Stimulated activated naive CD8-positive, alpha-beta T cell treated with anti-CD3 and anti-CD28 coated beads, Interleukin-15, amount 100 ng/mL, for 72 hours (primary cell): ENCODE data around the gene PSRC1.

Experiments used
- ATAC-seq: fragments of 150-1000 bp; cut with Tn5 transposase; 2 replicates; pipeline ENCODE4 v1.10.0; 2021; ENCODE audit warnings: mild to moderate bottlenecking, moderate library complexity
- DNase-seq, 2 donors: peaks; one replicate each; pipeline ENCODE4 v3.0.0; 2021 to 2022
- H3K27ac Mint-ChIP-seq, 2 donors: one replicate each; pipeline ENCODE4 v1.8.0; 2022; ENCODE audit warnings: mild to moderate bottlenecking in 2 of 2, mixed read lengths in 2 of 2, moderate library complexity in 2 of 2
- H3K27me3 Mint-ChIP-seq: one replicate; pipeline ENCODE4 v1.8.0; 2022; ENCODE audit warnings: mixed read lengths
- H3K4me1 Mint-ChIP-seq: one replicate; pipeline ENCODE4 v1.8.0; 2022; ENCODE audit warnings: mild to moderate bottlenecking, mixed read lengths
- H3K4me3 Mint-ChIP-seq, 2 donors: one replicate each; pipeline ENCODE4 v1.8.0; 2022; ENCODE audit warnings: mild to moderate bottlenecking in 2 of 2, mixed read lengths in 2 of 2, moderate library complexity in 1 of 2
- H3K9me3 Mint-ChIP-seq, 2 donors: one replicate each; pipeline ENCODE4 v1.8.0; 2022; ENCODE audit warnings: mixed read lengths in 2 of 2

Gene PSRC1

DNA sequence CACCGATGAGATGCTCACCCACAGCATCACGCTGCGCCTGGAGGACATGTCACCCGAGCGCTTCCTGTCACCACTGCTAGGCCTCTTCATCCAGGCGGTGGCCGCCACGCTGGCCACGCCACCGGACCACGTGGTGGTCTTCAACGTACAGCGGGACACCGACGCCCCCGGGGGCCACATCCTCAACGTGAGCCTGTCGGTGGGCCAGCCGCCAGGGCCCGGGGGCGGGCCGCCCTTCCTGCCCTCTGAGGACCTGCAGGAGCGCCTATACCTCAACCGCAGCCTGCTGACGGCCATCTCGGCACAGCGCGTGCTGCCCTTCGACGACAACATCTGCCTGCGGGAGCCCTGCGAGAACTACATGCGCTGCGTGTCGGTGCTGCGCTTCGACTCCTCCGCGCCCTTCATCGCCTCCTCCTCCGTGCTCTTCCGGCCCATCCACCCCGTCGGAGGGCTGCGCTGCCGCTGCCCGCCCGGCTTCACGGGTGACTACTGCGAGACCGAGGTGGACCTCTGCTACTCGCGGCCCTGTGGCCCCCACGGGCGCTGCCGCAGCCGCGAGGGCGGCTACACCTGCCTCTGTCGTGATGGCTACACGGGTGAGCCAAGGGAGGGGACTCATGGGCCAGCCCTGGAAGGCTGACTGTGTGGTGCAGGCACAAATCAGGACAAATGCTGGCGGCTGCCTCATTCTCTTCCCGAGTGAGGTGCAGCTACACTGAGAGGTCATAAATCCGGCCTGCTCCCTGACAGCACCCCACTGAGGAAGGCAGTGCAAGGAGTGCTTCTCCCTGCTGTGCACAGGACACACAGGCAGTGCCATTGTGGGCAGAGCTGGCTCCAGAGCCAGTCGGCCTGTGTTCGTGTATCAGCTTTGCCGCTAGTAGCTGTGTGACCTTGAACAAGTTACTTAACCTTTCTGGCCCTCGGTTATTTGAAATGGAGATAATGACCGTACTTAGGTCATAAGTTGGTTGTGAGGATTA is 24.2 kb downstream of the PSRC1 start:
- no peaks in the 10 kb centered on the region for H3K27me3 Mint-ChIP-seq

DNA sequence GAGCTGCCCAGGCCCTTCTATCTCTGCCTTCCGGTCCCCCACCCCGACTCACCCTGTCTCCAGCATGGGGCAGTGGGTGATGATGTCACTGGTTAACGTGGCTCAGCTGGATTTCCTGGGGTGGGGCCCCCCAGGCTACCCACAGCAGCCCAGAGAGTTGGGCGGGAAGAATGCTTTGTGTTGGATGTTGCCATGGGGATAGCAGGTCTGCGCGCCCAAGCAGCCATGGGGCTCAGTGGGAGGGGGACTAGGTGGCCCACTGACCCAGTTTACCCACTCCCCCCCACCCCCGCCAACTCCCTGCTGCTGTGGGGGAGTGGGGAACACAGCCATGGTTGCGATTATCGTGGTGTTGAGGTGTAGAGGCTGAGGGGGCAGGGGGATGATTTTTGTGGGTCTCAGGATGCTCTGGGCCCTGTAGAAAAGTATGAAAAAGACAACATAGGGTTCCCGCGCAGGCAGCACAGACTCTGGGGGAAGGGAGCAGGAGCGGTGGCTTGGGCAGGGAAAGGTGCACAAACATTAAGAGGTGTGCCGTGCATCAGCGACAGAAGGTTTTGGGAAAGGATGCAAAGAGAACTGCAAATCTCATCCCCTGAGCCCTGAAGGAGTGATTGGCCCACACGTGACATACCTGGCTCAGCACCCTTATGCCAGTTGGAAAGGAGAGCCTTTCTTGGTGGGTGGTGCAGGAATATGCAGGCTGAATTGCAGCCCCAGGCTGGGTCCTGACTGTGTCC is 25.1 kb downstream of the PSRC1 start:
- Mint-ChIP-seq H3K27me3 (no peaks in the 10 kb centered on the region), H3K4me3 (no peak overlapping the region), H3K4me1 (peaks cover 21% of the 10 kb centered on the region), H3K27ac (no peak overlapping the region), H3K9me3 (no peaks in the 10 kb centered on the region)
- ATAC-seq (no peak), DNase-seq (no peak)

More for the DNA sequence above, 24.2 kb downstream of the PSRC1 start:
- Mint-ChIP-seq H3K27ac (no peak overlapping the region), H3K4me1 (peaks cover 24% of the 10 kb centered on the region), H3K9me3 (no peaks in the 10 kb centered on the region), H3K4me3 (no peak overlapping the region)
- no peak for DNase-seq
- no peak for ATAC-seq

DNA sequence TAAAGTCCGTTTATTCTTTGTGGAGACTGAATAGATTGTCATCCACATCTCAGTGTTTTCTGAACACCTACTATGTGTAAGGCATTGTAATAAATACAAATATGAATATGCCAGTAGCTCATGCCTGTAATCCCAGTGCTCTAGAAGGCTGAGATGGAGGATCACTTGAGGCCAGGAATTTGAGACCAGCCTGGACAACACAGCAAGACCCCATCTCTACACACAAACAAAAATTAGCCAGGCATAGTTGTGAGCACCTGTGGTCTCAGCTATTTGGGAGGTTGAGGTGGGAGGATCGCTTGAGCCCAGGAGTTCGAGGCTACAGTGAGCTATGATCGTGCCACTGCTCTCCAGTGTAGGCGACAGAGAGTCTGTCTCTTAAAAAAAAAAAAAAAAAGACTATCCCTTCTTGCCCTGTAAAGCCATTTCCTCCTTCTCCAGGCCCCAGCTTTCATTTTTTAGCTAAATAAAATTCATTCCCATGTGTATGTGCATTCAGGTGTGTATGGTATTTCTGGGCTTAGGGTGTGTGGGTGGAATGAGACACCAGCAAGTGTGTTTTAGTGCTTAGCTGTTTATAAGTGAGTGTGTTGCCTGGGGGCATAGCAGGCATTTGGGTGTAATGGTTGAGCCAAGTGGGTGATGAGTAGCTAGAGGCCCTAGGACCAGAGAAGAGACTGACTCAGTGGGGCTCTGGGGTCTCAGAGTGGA is 25.8 kb downstream of the PSRC1 start:
- Mint-ChIP-seq H3K4me1 (peaks cover 21% of the 10 kb centered on the region), H3K27me3 (no peaks in the 10 kb centered on the region), H3K4me3 (no peak overlapping the region), H3K9me3 (no peaks in the 10 kb centered on the region), H3K27ac (no peak overlapping the region)
- ATAC-seq (no peak), DNase-seq (no peak)

DNA sequence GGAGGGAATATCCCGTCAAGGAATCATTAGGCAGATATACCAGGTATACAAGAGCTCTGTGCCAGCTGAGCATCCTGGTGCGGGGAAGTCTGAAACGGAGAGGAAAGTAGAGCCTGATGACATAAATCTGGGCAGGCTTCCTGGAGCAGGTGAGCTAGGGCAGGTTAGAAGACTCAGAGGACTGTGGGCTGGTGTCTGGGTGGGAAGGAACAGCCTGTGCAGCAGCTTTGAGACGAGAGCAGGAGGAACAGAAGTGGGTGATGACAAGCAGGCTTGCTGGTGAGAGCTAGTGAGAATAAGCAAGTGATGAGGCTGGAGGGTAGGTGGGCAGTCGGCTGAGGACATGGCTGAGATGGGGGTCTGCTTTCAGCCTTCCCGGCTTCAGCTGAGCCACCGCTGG is 26.9 kb downstream of the PSRC1 start:
- Mint-ChIP-seq H3K4me1 (peaks cover 27% of the 10 kb centered on the region), H3K4me3 (no peak overlapping the region), H3K27me3 (peaks cover 2% of the 10 kb centered on the region), H3K27ac (no peak overlapping the region), H3K9me3 (no peaks in the 10 kb centered on the region)
- no peak for ATAC-seq
- no peak for DNase-seq

DNA sequence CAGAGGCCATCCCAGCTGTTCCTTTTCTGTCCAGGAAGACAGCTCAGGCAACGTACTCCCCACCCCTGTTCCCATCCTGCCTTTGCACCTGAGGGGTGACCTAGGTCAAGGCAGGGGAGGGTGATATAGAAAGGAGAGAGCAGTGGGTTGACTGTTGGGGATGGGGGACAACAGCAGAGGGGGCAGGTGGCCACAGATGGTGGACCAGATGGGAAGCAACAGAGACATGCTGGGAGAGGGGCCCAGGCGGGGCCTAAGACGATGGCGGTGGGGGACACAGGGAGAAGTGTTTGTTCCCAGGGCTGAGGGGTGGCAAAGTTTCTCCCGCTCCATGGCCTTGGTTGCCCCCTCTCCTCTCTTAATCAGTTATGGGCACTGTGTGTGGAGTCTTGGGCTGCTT is 27.3 kb downstream of the PSRC1 start:
- ATAC-seq (no peak), DNase-seq (no peak)
- H3K27me3 Mint-ChIP-seq: peaks cover 6% of the 10 kb centered on the region
- no peak overlapping the region for H3K4me3 Mint-ChIP-seq
- peaks cover 31% of the 10 kb centered on the region for H3K4me1 Mint-ChIP-seq
- H3K9me3 Mint-ChIP-seq: no peaks in the 10 kb centered on the region
- H3K27ac Mint-ChIP-seq: peak overlapping the region in 1 of 2 donors; percentile 74

DNA sequence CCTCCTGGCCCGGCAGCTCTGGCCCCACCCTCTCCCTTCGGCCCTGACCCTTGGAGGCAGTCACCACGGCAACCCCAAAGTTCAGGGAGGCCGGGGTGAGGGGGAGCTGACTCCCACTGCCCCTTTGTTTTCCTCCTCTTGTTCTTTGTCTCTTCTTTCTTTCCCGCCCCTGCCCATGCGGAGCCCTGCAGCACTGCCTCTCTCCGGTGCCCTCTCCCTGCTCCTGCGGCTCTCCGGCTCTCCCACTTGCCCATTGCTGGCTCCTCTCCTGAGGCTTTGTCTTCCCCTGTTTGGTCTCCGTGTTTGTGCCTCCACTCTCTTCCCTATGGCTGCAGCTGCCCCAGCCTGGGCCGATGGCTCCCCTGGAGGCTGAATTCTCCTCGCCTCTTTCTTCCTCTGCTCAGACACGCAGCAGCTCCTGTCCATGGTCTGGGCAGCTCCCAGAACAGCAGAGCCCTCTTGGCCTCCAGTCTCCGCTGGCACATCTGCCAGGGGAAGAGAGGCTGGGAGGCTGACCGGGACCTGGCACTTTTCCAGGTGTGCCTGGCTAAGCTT is 27.8 kb downstream of the PSRC1 start:
- Mint-ChIP-seq H3K27me3 (peaks cover 11% of the 10 kb centered on the region), H3K4me3 (no peak overlapping the region), H3K4me1 (peaks cover 36% of the 10 kb centered on the region), H3K9me3 (no peaks in the 10 kb centered on the region), H3K27ac (no peak overlapping the region)
- no peak for ATAC-seq
- DNase-seq: no peak

DNA sequence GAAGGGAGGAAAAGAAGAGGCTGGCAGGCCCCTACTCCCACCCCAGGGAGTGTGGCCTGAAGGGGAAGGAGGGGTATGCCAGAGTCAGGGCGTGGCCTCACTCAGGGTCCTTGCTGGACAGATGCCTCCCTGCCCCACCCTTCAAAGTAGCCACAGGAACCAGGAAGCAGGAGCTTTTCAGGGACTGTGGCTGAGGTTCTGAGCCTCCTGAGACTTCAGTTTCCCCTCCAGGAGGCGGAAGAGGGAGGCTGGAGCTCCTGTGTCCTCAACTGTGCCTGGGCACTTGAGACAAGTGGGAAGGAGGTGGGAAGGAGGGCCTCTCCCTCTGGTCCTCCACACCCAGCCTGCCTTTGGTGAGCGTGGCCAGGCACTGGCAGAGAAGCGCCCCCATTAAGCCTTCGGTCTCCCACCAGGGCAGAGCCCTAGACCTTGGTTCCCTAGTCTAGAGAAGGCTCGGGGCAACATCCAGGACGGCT is 28.3 kb downstream of the PSRC1 start:
- no peak for ATAC-seq
- no peak for DNase-seq
- Mint-ChIP-seq H3K9me3 (no peaks in the 10 kb centered on the region), H3K4me3 (no peak overlapping the region), H3K4me1 (peaks cover 37% of the 10 kb centered on the region), H3K27me3 (peaks cover 12% of the 10 kb centered on the region), H3K27ac (no peak overlapping the region)

DNA sequence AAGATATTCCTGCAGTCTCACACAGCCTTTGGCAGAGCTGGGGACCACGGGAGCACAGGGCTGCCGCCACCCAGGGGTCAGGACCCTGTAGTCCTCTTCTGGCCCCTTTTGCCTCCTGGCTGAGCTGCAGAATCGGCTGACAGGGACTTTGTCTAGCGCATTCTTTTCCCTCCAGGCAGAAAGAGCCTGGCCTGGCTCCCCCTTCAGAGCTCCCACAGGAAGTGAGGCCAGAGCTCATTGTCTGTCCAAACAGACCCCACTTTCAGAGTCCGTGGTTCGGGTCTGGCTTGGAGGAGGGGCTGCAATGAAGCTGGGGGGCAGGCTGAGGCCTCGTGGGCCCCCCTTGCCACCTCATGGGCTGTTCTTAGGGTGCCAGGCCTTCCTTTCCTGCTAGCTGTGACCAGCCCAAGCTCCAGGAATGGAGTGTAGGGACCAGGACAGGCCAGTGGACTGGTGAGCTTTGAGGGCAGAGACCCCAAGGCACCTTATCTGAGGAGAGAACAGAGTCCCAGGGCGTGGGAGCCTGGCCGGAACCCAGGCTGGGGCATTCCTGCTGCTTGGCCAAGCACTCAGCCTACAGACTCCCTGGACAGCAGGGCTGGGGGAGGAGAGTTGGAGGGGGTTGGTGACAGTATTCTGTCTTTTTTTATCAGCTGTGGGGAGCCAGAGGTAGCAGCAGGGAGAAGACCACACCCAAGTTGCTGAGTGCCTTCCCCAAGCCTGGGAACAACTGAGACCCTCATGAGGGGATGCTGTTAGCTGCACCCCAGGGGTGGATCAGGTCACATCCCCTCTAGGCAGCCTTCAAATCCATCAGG is 28.9 kb downstream of the PSRC1 start:
- Mint-ChIP-seq H3K27me3 (peaks cover 12% of the 10 kb centered on the region), H3K27ac (peak overlapping the region; percentile 57 to 64), H3K4me1 (peaks cover 40% of the 10 kb centered on the region), H3K9me3 (no peaks in the 10 kb centered on the region), H3K4me3 (no peak overlapping the region)
- no peak for ATAC-seq
- no peak for DNase-seq

DNA sequence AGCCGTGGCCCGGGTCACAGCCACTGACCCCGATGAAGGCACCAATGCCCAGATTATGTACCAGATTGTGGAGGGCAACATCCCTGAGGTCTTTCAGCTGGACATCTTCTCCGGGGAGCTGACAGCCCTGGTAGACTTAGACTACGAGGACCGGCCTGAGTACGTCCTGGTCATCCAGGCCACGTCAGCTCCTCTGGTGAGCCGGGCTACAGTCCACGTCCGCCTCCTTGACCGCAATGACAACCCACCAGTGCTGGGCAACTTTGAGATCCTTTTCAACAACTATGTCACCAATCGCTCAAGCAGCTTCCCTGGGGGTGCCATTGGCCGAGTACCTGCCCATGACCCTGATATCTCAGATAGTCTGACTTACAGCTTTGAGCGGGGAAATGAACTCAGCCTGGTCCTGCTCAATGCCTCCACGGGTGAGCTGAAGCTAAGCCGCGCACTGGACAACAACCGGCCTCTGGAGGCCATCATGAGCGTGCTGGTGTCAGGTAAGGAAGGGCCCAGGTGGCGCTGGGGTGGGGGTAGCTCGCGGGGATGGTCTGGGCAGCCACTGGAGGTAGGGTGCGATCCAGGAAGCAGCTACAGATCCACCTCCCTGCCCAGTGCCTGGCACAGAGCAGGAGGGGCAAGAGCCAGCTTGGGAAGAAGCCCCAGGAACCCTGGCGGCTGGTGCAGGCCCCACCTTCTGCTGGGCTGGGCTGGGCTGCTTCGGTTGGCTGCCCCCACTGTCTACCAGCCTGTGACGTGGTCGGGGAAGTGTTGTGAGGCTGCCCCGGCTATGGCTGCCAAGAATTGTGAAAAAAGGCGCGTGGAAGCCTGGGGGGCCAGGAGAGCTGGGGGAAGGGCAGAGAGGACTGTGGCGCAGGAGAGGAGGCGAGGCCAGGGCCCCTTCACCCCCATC is 29.8 kb downstream of the PSRC1 start:
- peaks cover 44% of the 10 kb centered on the region for H3K4me1 Mint-ChIP-seq
- no peak overlapping the region for H3K27ac Mint-ChIP-seq
- H3K27me3 Mint-ChIP-seq: peaks cover 13% of the 10 kb centered on the region
- ATAC-seq (no peak), DNase-seq (no peak)
- H3K4me3 Mint-ChIP-seq: no peak overlapping the region
- no peaks in the 10 kb centered on the region for H3K9me3 Mint-ChIP-seq

DNA sequence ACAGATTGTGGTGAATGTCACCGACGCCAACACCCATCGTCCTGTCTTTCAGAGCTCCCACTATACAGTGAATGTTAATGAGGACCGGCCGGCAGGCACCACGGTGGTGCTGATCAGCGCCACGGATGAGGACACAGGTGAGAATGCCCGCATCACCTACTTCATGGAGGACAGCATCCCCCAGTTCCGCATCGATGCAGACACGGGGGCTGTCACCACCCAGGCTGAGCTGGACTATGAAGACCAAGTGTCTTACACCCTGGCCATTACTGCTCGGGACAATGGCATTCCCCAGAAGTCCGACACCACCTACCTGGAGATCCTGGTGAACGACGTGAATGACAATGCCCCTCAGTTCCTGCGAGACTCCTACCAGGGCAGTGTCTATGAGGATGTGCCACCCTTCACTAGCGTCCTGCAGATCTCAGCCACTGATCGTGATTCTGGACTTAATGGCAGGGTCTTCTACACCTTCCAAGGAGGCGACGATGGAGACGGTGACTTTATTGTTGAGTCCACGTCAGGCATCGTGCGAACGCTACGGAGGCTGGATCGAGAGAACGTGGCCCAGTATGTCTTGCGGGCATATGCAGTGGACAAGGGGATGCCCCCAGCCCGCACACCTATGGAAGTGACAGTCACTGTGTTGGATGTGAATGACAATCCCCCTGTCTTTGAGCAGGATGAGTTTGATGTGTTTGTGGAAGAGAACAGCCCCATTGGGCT is 30.6 kb downstream of the PSRC1 start:
- Mint-ChIP-seq H3K27ac (no peak overlapping the region), H3K4me1 (peaks cover 38% of the 10 kb centered on the region), H3K9me3 (no peaks in the 10 kb centered on the region), H3K4me3 (no peak overlapping the region), H3K27me3 (peaks cover 21% of the 10 kb centered on the region)
- no peak for DNase-seq
- no peak for ATAC-seq

DNA sequence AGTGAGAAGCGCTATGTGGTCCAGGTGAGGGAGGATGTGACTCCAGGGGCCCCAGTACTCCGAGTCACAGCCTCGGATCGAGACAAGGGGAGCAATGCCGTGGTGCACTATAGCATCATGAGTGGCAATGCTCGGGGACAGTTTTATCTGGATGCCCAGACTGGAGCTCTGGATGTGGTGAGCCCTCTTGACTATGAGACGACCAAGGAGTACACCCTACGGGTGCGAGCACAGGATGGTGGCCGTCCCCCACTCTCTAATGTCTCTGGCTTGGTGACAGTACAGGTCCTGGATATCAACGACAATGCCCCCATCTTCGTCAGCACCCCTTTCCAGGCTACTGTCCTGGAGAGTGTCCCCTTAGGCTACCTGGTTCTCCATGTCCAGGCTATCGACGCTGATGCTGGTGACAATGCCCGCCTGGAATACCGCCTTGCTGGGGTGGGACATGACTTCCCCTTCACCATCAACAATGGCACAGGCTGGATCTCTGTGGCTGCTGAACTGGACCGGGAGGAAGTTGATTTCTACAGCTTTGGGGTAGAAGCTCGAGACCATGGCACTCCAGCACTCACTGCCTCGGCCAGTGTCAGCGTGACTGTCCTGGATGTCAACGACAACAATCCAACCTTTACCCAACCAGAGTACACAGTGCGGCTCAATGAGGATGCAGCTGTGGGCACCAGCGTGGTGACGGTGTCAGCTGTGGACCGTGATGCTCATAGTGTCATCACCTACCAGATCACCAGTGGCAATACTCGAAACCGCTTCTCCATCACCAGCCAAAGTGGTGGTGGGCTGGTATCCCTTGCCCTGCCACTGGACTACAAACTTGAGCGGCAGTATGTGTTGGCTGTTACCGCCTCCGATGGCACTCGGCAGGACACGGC is 31.4 kb downstream of the PSRC1 start:
- Mint-ChIP-seq H3K9me3 (no peaks in the 10 kb centered on the region), H3K27ac (no peak overlapping the region), H3K4me1 (peaks cover 35% of the 10 kb centered on the region), H3K27me3 (peaks cover 28% of the 10 kb centered on the region), H3K4me3 (no peak overlapping the region)
- DNase-seq: no peak
- ATAC-seq: no peak

DNA sequence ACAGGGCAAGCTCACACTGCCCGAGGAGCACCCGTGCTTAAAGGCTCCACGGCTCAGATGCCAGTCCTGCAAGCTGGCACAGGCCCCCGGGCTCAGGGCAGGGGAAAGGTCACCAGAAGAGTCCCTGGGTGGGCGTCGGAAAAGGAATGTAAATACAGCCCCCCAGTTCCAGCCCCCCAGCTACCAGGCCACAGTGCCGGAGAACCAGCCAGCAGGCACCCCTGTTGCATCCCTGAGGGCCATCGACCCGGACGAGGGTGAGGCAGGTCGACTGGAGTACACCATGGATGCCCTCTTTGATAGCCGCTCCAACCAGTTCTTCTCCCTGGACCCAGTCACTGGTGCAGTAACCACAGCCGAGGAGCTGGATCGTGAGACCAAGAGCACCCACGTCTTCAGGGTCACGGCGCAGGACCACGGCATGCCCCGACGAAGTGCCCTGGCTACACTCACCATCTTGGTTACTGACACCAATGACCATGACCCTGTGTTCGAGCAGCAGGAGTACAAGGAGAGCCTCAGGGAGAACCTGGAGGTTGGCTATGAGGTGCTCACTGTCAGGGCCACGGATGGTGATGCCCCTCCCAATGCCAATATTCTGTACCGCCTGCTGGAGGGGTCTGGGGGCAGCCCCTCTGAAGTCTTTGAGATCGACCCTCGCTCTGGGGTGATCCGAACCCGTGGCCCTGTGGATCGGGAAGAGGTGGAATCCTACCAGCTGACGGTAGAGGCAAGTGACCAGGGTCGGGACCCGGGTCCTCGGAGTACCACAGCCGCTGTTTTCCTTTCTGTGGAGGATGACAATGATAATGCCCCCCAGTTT is 32.3 kb downstream of the PSRC1 start:
- peaks cover 35% of the 10 kb centered on the region for H3K4me1 Mint-ChIP-seq
- DNase-seq: no peak
- no peak overlapping the region for H3K27ac Mint-ChIP-seq
- ATAC-seq: no peak
- no peaks in the 10 kb centered on the region for H3K9me3 Mint-ChIP-seq
- peaks cover 28% of the 10 kb centered on the region for H3K27me3 Mint-ChIP-seq
- peak overlapping the region; percentile 35 to 57 for H3K4me3 Mint-ChIP-seq
